ENCODE results near the gene COX7C.

GRCh38 chr5:86645885-86646284, 28.1 kb downstream of the COX7C start:
- TF ChIP-seq GATA3 (IDR thresholded peaks at IDR 0.05; ENCODE audit: low read depth, low read length) (no peak), GATA2 (IDR thresholded peaks at IDR 0.05; ENCODE audit: low read depth, low read length) (no peak)

All from SH-SY5Y (cell line).